Endodermal cell (in vitro differentiated cells): ENCODE results near the gene ZNF845. TPM values are rescaled to one million over a fixed set of nuclear protein-coding genes. Genes with fewer than 3 reads are reported as not detected.

ENCODE experiments used
- DNase-seq: peaks from one replicate; pipeline ENCODE4 v3.0.0-alpha.2; 2017
- H3K27ac ChIP-seq: 2 replicates; pipeline ENCODE4 v1.5.1; 2013; ENCODE audit warnings: mild to moderate bottlenecking, low read depth, low read length, moderate library complexity
- H3K27me3 ChIP-seq: 2 replicates; pipeline ENCODE4 v1.6.1; 2013; ENCODE audit warnings: mild to moderate bottlenecking, low read length, moderate library complexity; ENCODE audit not compliant: insufficient read depth, control insufficient read depth, poor library complexity, severe bottlenecking
- H3K36me3 ChIP-seq: 2 replicates; pipeline ENCODE4 v1.7.0; 2013; ENCODE audit warnings: mild to moderate bottlenecking, low read length, moderate library complexity; ENCODE audit not compliant: control insufficient read depth, insufficient read depth
- H3K4me1 ChIP-seq: one replicate; pipeline ENCODE4 v1.7.0; 2013; ENCODE audit warnings: low read length; ENCODE audit not compliant: control insufficient read depth, insufficient read depth
- H3K4me3 ChIP-seq: 2 replicates; pipeline ENCODE4 v1.5.1; 2013; ENCODE audit warnings: mild to moderate bottlenecking, low read length, moderate library complexity
- H3K9ac ChIP-seq: 2 replicates; pipeline ENCODE4 v1.6.1; 2013; ENCODE audit warnings: mild to moderate bottlenecking, low read length, moderate library complexity; ENCODE audit not compliant: poor library complexity, severe bottlenecking; ENCODE audit errors: extremely low read depth
- H3K9me3 ChIP-seq: 2 replicates; pipeline ENCODE4 v1.6.1; 2013; ENCODE audit warnings: mild to moderate bottlenecking, low read length, moderate library complexity; ENCODE audit not compliant: control insufficient read depth
- H3K27ac Mint-ChIP-seq: 2 replicates; pipeline ENCODE4 v1.8.0; 2020; ENCODE audit warnings: mixed read lengths
- H3K27me3 Mint-ChIP-seq: 2 replicates; pipeline ENCODE4 v1.8.0; 2021; ENCODE audit warnings: mild to moderate bottlenecking, mixed read lengths; ENCODE audit not compliant: insufficient read depth
- H3K36me3 Mint-ChIP-seq: 2 replicates; pipeline ENCODE4 v1.8.0; 2020; ENCODE audit warnings: low read depth, mixed read lengths
- H3K4me1 Mint-ChIP-seq: 2 replicates; pipeline ENCODE4 v1.8.0; 2020; ENCODE audit warnings: mixed read lengths
- H3K4me3 Mint-ChIP-seq: 2 replicates; pipeline ENCODE4 v1.8.0; 2020; ENCODE audit warnings: mild to moderate bottlenecking, moderate library complexity, mixed read lengths
- H3K9me3 Mint-ChIP-seq: 2 replicates; pipeline ENCODE4 v1.8.0; 2020; ENCODE audit warnings: mild to moderate bottlenecking, mixed read lengths
- WGBS, 2 experiments: methylation state at CpG; one replicate each; pipeline versions ENCODE4 v1.1.5 to v1.1.7; 2013; ENCODE audit warnings: missing lambda C conversion rate in 2 of 2, mixed read lengths in 1 of 2; ENCODE audit not compliant: insufficient coverage in 1 of 2, insufficient read length in 1 of 2; 5-methylcytosine and 5-hydroxymethylcytosine counted together
- total RNA-seq, 2 donors: library from RNA; stranded (reverse); fragmentation: NEBNext Ultra II Directional in 1 of 2; extraction: Animal tissue kit (Norgen Biotek cat#: 25700) in 1 of 2; gene quantifications; 2 replicates in 1 of 2; 3 replicates in 1 of 2; pipeline ENCODE4 v1.2.1, GENCODE V29; 2021
- TF ChIP-seq, protein P1 (sequence below): fragments of 200-600 bp; sonication (generic); conservative IDR thresholded peaks from 2 replicates; pipeline ENCODE4 v1.5.0; 2021; ENCODE audit warnings: antibody characterized with exemption, mild to moderate bottlenecking

The ZNF845 gene
- total RNA-seq, 2 donors from 2014 or later = 19.0 to 24.3 TPM

DNA sequence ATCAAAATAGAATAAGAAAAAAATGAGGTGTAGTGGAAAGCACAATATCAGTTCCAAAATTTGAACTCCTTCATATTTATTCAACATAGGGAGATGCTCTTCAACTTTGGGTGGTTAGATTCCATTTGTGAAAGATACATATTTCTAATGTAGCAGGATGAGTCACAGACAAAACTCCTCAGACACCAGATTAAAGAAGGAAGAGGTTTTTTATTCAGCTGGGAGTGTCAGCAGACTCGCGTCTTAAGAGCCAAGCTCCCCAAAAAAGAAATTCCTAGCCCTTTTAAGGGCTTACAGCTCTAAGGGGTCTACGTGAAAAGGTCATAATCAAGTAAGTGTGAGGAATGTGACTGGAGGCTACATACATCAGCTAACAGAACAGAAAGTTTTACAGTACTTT, 54.6 kb downstream of the ZNF845 start:
- TF ChIP-seq, protein P1, sequence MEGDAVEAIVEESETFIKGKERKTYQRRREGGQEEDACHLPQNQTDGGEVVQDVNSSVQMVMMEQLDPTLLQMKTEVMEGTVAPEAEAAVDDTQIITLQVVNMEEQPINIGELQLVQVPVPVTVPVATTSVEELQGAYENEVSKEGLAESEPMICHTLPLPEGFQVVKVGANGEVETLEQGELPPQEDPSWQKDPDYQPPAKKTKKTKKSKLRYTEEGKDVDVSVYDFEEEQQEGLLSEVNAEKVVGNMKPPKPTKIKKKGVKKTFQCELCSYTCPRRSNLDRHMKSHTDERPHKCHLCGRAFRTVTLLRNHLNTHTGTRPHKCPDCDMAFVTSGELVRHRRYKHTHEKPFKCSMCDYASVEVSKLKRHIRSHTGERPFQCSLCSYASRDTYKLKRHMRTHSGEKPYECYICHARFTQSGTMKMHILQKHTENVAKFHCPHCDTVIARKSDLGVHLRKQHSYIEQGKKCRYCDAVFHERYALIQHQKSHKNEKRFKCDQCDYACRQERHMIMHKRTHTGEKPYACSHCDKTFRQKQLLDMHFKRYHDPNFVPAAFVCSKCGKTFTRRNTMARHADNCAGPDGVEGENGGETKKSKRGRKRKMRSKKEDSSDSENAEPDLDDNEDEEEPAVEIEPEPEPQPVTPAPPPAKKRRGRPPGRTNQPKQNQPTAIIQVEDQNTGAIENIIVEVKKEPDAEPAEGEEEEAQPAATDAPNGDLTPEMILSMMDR = no peak
- no peak overlapping the region for H3K4me3 ChIP-seq
- Mint-ChIP-seq H3K27me3 (no peaks in the 10 kb centered on the region), H3K4me1 (peaks cover under 1% of the 10 kb centered on the region), H3K9me3 (peaks cover 51% of the 10 kb centered on the region), H3K36me3 (peaks cover 42% of the 10 kb centered on the region), H3K4me3 (no peak overlapping the region), H3K27ac (no peak overlapping the region)
- 94% methylated on average over 2 of the region's 3 CpGs; no CpG with 5 or more reads in 1 of the 2 experiments for WGBS, 2 experiments
- H3K9ac ChIP-seq = no peak overlapping the region
- H3K36me3 ChIP-seq = peaks cover 33% of the 10 kb centered on the region
- peaks cover 44% of the 10 kb centered on the region for H3K9me3 ChIP-seq
- H3K4me1 ChIP-seq = no peaks in the 10 kb centered on the region
- H3K27ac ChIP-seq = no peak overlapping the region
- DNase-seq = no peak
- no peaks in the 10 kb centered on the region for H3K27me3 ChIP-seq

DNA sequence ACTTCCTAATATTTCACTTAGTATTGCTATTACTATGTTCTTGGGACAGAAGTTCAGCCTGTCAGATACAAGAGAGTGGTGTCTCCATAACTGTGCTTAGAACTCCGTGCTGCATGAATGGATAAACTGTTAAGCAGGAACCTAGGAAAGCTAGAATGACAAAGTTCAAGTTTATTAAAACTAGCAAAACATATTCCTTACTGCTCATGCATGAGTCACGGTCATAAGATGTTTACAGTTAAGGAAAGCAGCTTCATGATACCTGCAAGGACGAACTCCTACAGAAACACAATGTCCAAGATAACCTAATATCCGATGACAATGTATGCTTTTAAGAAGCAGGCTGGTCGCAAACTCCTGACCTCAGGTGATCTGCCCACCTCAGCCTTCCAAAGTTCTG, 55.4 kb downstream of the ZNF845 start:
- Mint-ChIP-seq H3K9me3 (peaks cover 44% of the 10 kb centered on the region), H3K4me3 (no peak overlapping the region), H3K27me3 (no peaks in the 10 kb centered on the region), H3K27ac (no peak overlapping the region), H3K4me1 (peaks cover 7% of the 10 kb centered on the region), H3K36me3 (peaks cover 35% of the 10 kb centered on the region)
- Histone ChIP-seq H3K9me3 (peaks cover 36% of the 10 kb centered on the region), H3K27me3 (no peaks in the 10 kb centered on the region), H3K27ac (no peak overlapping the region), H3K36me3 (peaks cover 25% of the 10 kb centered on the region), H3K4me1 (no peaks in the 10 kb centered on the region), H3K9ac (no peak overlapping the region), H3K4me3 (no peak overlapping the region)
- WGBS, 2 experiments = 89 to 94% methylated on average over 3 to 5 of the region's 5 CpGs
- DNase-seq = no peak
- TF ChIP-seq, protein P1 = no peak

DNA sequence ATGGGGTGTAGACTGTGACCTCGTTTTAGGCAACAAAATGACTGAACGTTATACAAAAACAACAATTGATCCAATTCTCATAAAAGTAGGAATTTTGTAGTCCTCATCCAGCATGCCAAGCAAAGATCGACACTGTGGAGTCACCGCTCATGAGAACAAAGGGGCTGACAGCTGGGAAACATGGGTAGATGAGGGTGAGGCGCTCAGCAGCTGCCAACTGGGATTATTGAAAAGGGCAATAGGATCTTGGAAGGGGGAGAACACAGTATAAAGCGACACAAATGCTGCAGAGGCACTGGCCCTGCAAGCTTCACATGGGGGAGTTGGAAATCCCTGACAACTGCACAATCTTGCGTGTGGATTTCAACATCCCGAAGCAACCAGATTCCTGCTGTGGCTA, 56.0 kb downstream of the ZNF845 start:
- WGBS, 2 experiments = 92 to 94% methylated on average over 6 to 8 of the region's 8 CpGs
- H3K9me3 Mint-ChIP-seq = peaks cover 39% of the 10 kb centered on the region
- H3K9me3 ChIP-seq = peaks cover 30% of the 10 kb centered on the region
- no peaks in the 10 kb centered on the region for H3K27me3 ChIP-seq
- TF ChIP-seq, protein P1 = no peak
- H3K27ac Mint-ChIP-seq = peak overlapping the region; percentile 56
- peak overlapping the region; percentile 17 for H3K4me3 Mint-ChIP-seq
- no peak overlapping the region for H3K9ac ChIP-seq
- DNase-seq = no peak
- no peaks in the 10 kb centered on the region for H3K4me1 ChIP-seq
- no peak overlapping the region for H3K4me3 ChIP-seq
- H3K4me1 Mint-ChIP-seq = peaks cover 7% of the 10 kb centered on the region
- peaks cover 20% of the 10 kb centered on the region for H3K36me3 ChIP-seq
- peaks cover 29% of the 10 kb centered on the region for H3K36me3 Mint-ChIP-seq
- H3K27me3 Mint-ChIP-seq = no peaks in the 10 kb centered on the region
- no peak overlapping the region for H3K27ac ChIP-seq
